KG1 (cell line): ENCODE data around the gene PHRF1.
A peak's percentile ranks its signal among the peaks of the same experiment; 100 is the strongest.

Source experiments
- DNase-seq: peaks from one replicate; lab custom pipeline; 2025; lab: John Stamatoyannopoulos, UW

PHRF1 gene

GRCh38 chr11:575996-576768 lies at the start of gene PHRF1:
TSS of gene PHRF1 (plus strand) at chr11:576470. CDS start at chr11:581513, 5,043 bp downstream.
- DNase-seq, result peak; percentile 87

GRCh38 chr11:528166-528814 lies 48.0 kb upstream of the PHRF1 start:
- DNase-seq, result no peak

GRCh38 chr11:528815-529727 lies 47.2 kb upstream of the PHRF1 start:
- no peak for DNase-seq

- DNase-seq, result no peak
Measured at GRCh38 chr11:529728-530411, 46.4 kb upstream of the PHRF1 start.

GRCh38 chr11:530960-531831 lies 45.1 kb upstream of the PHRF1 start:
- no peak for DNase-seq

GRCh38 chr11:531919-532526 lies 44.2 kb upstream of the PHRF1 start:
- DNase-seq, result no peak

GRCh38 chr11:532527-532985 lies 43.7 kb upstream of the PHRF1 start:
- DNase-seq, result no peak

GRCh38 chr11:532986-533585 lies 43.2 kb upstream of the PHRF1 start:
- no peak for DNase-seq

GRCh38 chr11:533586-534395 lies 42.5 kb upstream of the PHRF1 start:
- no peak for DNase-seq

- no peak for DNase-seq
Measured at GRCh38 chr11:534396-535209, 41.7 kb upstream of the PHRF1 start.

- DNase-seq, result no peak
Measured at GRCh38 chr11:535210-535518, 41.1 kb upstream of the PHRF1 start.

GRCh38 chr11:535519-536454 lies 40.5 kb upstream of the PHRF1 start, which contains the start of gene HRAS:
TSS of gene HRAS (minus strand) at chr11:535576.
- DNase-seq, result peak; percentile 91

GRCh38 chr11:536841-537621 lies 39.2 kb upstream of the PHRF1 start, which contains the start of gene LRRC56:
TSS of gene LRRC56 (plus strand) at chr11:537527. CDS start at chr11:540685, 3,158 bp downstream.
- no peak for DNase-seq

- DNase-seq, result no peak
Measured at GRCh38 chr11:537622-538430, 38.4 kb upstream of the PHRF1 start.

GRCh38 chr11:538431-539051 lies 37.7 kb upstream of the PHRF1 start:
- no peak for DNase-seq
